ENCODE results near the gene CACNB1.
"Not testable (repeated sequence)": the region's sequence is repeated elsewhere in the genome, so short reads cannot be mapped to it uniquely, and the experiment has no call there.

Gene CACNB1

DNA sequence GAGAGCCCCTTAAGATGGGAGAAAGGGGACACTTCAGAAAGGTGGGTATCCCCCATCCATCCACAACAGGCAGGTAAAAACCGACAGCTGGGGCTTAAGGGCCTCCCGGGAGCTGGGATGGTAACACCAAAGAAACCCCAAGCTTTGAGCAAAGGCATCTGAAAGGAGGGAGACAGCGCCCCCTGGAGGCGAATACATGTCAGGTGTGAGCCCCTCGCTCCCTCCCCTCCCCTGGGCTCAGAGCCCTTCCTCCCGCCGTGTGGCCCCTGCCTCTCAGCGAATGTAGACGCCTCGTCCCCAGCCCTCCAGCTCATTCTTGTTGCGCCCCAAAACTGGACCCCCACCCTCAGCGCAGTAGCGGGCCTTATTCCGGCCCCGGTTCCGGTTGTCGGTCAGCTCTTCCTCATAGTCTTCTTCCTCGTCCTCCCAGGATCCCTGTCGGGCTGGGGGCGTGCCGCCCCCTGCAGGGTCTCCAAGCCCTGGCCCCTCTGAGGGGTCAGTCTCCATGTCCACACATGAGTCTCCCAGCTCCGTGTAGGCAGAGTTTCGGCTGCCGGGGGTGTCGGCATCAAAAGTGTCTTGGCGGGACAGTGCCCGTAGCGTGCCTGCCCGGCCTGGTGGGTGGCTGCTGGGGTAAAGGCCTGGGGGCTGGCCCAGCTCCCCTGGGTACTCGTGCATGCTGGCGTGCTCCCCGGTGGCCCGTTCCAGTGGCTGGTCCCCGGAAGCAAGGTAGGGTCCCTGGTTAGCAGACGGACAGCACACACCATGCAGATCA, 22.4 kb downstream of the CACNB1 start:
- no peak overlapping the region for H3K4me3 ChIP-seq (ENCODE audit: insufficient read depth, low read depth, low read length)
- peaks cover 3% of the 10 kb centered on the region for H3K4me1 ChIP-seq (ENCODE audit: control insufficient read depth, insufficient read depth, low read length)
- no peak overlapping the region for H3K27ac ChIP-seq (ENCODE audit: insufficient read depth, low read depth, low read length, poor library complexity, severe bottlenecking)
- no peaks in the 10 kb centered on the region for H3K9me3 ChIP-seq (ENCODE audit: control insufficient read depth, low read length)
- no peaks in the 10 kb centered on the region for H3K27me3 ChIP-seq (ENCODE audit: control insufficient read depth, insufficient read depth, low read length, poor library complexity, severe bottlenecking)
- WGBS, 2 experiments: 61 to 63% methylated on average over 35 of the region's 35 CpGs
- H3K36me3 ChIP-seq (ENCODE audit: control insufficient read depth, insufficient read depth, low read length): peaks cover 3% of the 10 kb centered on the region

DNA sequence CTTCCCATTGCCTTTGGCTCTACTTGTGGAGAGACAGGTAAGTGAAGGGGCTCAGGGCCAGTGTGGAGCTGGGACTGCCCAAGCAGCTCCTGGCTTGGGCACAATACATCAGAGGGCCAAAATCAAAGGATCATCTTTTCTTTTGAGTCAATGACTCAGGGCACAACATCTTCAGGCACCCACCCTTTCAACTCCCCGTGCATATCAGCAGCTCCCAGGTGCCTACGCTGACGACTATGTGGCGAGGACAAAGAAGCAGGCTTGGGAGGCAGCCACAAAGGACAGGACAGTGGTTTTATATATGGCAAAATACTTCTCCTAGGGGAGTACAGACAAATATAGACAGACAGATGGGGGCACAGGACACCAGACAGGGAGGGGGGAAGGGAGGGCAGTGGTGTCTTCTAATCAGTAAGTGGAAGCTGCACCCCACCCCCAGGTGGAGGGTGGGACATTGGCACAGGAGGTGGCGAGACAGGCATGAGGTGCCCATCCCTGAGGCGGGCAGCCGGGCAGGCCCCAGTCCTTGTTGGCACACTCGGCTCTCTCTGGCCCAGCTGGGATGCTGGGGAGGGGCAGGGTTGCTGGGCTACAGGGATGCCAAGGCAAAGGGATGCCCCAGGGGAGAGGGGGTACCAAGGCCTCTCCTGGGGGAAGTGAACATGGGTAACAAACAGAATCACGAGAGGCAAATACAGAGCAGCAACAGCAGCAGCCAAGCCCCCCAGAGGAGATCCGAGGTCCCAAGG, 23.8 kb downstream of the CACNB1 start:
- WGBS, 2 experiments: 81 to 88% methylated on average over 10 of the region's 10 CpGs

GRCh38 chr17:39173080-39173479, 24.4 kb downstream of the CACNB1 start:
- Histone ChIP-seq H3K4me3 (ENCODE audit: insufficient read depth, low read depth, low read length) (no peak overlapping the region), H3K4me1 (ENCODE audit: control insufficient read depth, insufficient read depth, low read length) (peaks cover 3% of the 10 kb centered on the region), H3K27me3 (ENCODE audit: control insufficient read depth, insufficient read depth, low read length, poor library complexity, severe bottlenecking) (no peaks in the 10 kb centered on the region), H3K27ac (ENCODE audit: insufficient read depth, low read depth, low read length, poor library complexity, severe bottlenecking) (no peak overlapping the region), H3K36me3 (ENCODE audit: control insufficient read depth, insufficient read depth, low read length) (peaks cover 2% of the 10 kb centered on the region), H3K9me3 (ENCODE audit: control insufficient read depth, low read length) (no peaks in the 10 kb centered on the region)
- WGBS, 2 experiments: 89 to 90% methylated on average over 5 of the region's 5 CpGs

More for the DNA sequence above, 23.8 kb downstream of the CACNB1 start:
- peaks cover 3% of the 10 kb centered on the region for H3K36me3 ChIP-seq (ENCODE audit: control insufficient read depth, insufficient read depth, low read length)
- no peaks in the 10 kb centered on the region for H3K27me3 ChIP-seq (ENCODE audit: control insufficient read depth, insufficient read depth, low read length, poor library complexity, severe bottlenecking)
- H3K27ac ChIP-seq (ENCODE audit: insufficient read depth, low read depth, low read length, poor library complexity, severe bottlenecking): no peak overlapping the region
- H3K4me3 ChIP-seq (ENCODE audit: insufficient read depth, low read depth, low read length): no peak overlapping the region
- H3K9me3 ChIP-seq (ENCODE audit: control insufficient read depth, low read length): no peaks in the 10 kb centered on the region
- H3K4me1 ChIP-seq (ENCODE audit: control insufficient read depth, insufficient read depth, low read length): peaks cover 3% of the 10 kb centered on the region

GRCh38 chr17:39171933-39172332, 25.5 kb downstream of the CACNB1 start:
- no peaks in the 10 kb centered on the region for H3K36me3 ChIP-seq (ENCODE audit: control insufficient read depth, insufficient read depth, low read length)
- peaks cover 5% of the 10 kb centered on the region for H3K4me1 ChIP-seq (ENCODE audit: control insufficient read depth, insufficient read depth, low read length)
- no peak overlapping the region for H3K4me3 ChIP-seq (ENCODE audit: insufficient read depth, low read depth, low read length)
- WGBS, 2 experiments: 90 to 92% methylated on average over 5 of the region's 5 CpGs
- H3K9me3 ChIP-seq (ENCODE audit: control insufficient read depth, low read length): no peaks in the 10 kb centered on the region
- H3K27ac ChIP-seq (ENCODE audit: insufficient read depth, low read depth, low read length, poor library complexity, severe bottlenecking): no peak overlapping the region
- H3K27me3 ChIP-seq (ENCODE audit: control insufficient read depth, insufficient read depth, low read length, poor library complexity, severe bottlenecking): peaks cover 5% of the 10 kb centered on the region

DNA sequence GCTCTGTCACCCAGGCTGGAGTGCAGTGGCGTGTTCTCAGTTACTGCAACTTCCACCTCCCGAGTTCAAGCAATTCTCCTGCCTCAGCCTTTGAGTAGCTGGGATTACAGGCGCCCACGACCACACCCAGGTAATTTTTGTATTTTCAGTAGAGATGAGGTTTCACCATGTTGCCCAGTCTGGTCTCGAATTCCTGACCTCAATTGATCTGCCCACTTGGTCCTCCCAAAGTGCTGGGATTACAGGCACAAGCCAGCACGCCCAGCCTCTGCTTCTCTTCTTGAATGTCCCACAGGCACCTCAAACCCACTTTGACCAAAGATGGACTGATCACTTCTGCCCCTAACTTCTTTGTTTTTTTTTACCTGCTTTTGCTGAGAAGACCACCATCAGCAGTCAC, 26.9 kb downstream of the CACNB1 start:
- Histone ChIP-seq H3K36me3 (ENCODE audit: control insufficient read depth, insufficient read depth, low read length) (no peaks in the 10 kb centered on the region), H3K9me3 (ENCODE audit: control insufficient read depth, low read length) (no peaks in the 10 kb centered on the region), H3K27ac (ENCODE audit: insufficient read depth, low read depth, low read length, poor library complexity, severe bottlenecking) (no peak overlapping the region), H3K4me1 (ENCODE audit: control insufficient read depth, insufficient read depth, low read length) (peaks cover 5% of the 10 kb centered on the region), H3K4me3 (ENCODE audit: insufficient read depth, low read depth, low read length) (no peak overlapping the region), H3K27me3 (ENCODE audit: control insufficient read depth, insufficient read depth, low read length, poor library complexity, severe bottlenecking) (peaks cover 18% of the 10 kb centered on the region)
- WGBS, 2 experiments: 88 to 91% methylated on average over 6 of the region's 6 CpGs

DNA sequence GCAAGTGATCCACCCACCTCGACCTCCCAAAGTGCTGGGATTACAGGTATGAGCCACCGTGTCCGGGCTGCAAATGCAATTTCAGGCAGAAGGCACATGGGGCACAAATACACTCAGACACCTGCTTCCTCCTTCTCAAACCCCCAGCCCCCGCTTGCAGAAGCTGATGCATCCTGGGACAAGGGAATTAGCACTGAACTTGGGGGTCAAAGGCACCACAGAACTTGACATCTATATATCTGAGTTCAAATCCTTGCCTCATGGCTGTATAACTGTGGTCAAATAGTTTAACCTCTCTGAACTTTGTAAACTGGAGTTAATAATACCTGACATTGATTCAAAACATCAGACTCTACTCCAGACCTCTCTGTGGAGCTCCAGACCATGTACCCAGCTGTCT, 27.4 kb downstream of the CACNB1 start:
- no peak overlapping the region for H3K27ac ChIP-seq (ENCODE audit: insufficient read depth, low read depth, low read length, poor library complexity, severe bottlenecking)
- no peaks in the 10 kb centered on the region for H3K9me3 ChIP-seq (ENCODE audit: control insufficient read depth, low read length)
- H3K4me1 ChIP-seq (ENCODE audit: control insufficient read depth, insufficient read depth, low read length): peaks cover 5% of the 10 kb centered on the region
- 88 to 91% methylated on average over 4 of the region's 4 CpGs for WGBS, 2 experiments
- peaks cover 23% of the 10 kb centered on the region for H3K27me3 ChIP-seq (ENCODE audit: control insufficient read depth, insufficient read depth, low read length, poor library complexity, severe bottlenecking)
- H3K36me3 ChIP-seq (ENCODE audit: control insufficient read depth, insufficient read depth, low read length): no peaks in the 10 kb centered on the region
- no peak overlapping the region for H3K4me3 ChIP-seq (ENCODE audit: insufficient read depth, low read depth, low read length)

- H3K27me3 ChIP-seq (ENCODE audit: control insufficient read depth, insufficient read depth, low read length, poor library complexity, severe bottlenecking): peaks cover 26% of the 10 kb centered on the region
- H3K9me3 ChIP-seq (ENCODE audit: control insufficient read depth, low read length): no peaks in the 10 kb centered on the region
- 84 to 93% methylated on average over 3 of the region's 3 CpGs for WGBS, 2 experiments
- no peak overlapping the region for H3K4me3 ChIP-seq (ENCODE audit: insufficient read depth, low read depth, low read length)
- H3K27ac ChIP-seq (ENCODE audit: insufficient read depth, low read depth, low read length, poor library complexity, severe bottlenecking): no peak overlapping the region
- H3K36me3 ChIP-seq (ENCODE audit: control insufficient read depth, insufficient read depth, low read length): no peaks in the 10 kb centered on the region
- peaks cover 5% of the 10 kb centered on the region for H3K4me1 ChIP-seq (ENCODE audit: control insufficient read depth, insufficient read depth, low read length)
These were observed 28.0 kb downstream of the CACNB1 start for GRCh38 chr17:39169518-39169917.

GRCh38 chr17:39169101-39169500, 28.4 kb downstream of the CACNB1 start:
- peaks cover 3% of the 10 kb centered on the region for H3K4me1 ChIP-seq (ENCODE audit: control insufficient read depth, insufficient read depth, low read length)
- no peaks in the 10 kb centered on the region for H3K36me3 ChIP-seq (ENCODE audit: control insufficient read depth, insufficient read depth, low read length)
- no peak overlapping the region for H3K27ac ChIP-seq (ENCODE audit: insufficient read depth, low read depth, low read length, poor library complexity, severe bottlenecking)
- no peaks in the 10 kb centered on the region for H3K9me3 ChIP-seq (ENCODE audit: control insufficient read depth, low read length)
- 93 to 97% methylated on average over 14 of the region's 14 CpGs for WGBS, 2 experiments
- H3K27me3 ChIP-seq (ENCODE audit: control insufficient read depth, insufficient read depth, low read length, poor library complexity, severe bottlenecking): peaks cover 26% of the 10 kb centered on the region
- H3K4me3 ChIP-seq (ENCODE audit: insufficient read depth, low read depth, low read length): no peak overlapping the region

- 94 to 95% methylated on average over 10 of the region's 10 CpGs for WGBS, 2 experiments
- H3K4me3 ChIP-seq (ENCODE audit: insufficient read depth, low read depth, low read length); H3K36me3 ChIP-seq (ENCODE audit: control insufficient read depth, insufficient read depth, low read length); H3K27ac ChIP-seq (ENCODE audit: insufficient read depth, low read depth, low read length, poor library complexity, severe bottlenecking); H3K9me3 ChIP-seq (ENCODE audit: control insufficient read depth, low read length); H3K4me1 ChIP-seq (ENCODE audit: control insufficient read depth, insufficient read depth, low read length): not testable (repeated sequence)
- peaks cover 26% of the 10 kb centered on the region for H3K27me3 ChIP-seq (ENCODE audit: control insufficient read depth, insufficient read depth, low read length, poor library complexity, severe bottlenecking)
These were observed 29.0 kb downstream of the CACNB1 start for GRCh38 chr17:39168503-39168902.

GRCh38 chr17:39167476-39167875, 30.0 kb downstream of the CACNB1 start:
- Histone ChIP-seq H3K27ac (ENCODE audit: insufficient read depth, low read depth, low read length, poor library complexity, severe bottlenecking) (no peak overlapping the region), H3K36me3 (ENCODE audit: control insufficient read depth, insufficient read depth, low read length) (no peaks in the 10 kb centered on the region), H3K27me3 (ENCODE audit: control insufficient read depth, insufficient read depth, low read length, poor library complexity, severe bottlenecking) (peaks cover 26% of the 10 kb centered on the region), H3K4me3 (ENCODE audit: insufficient read depth, low read depth, low read length) (no peak overlapping the region), H3K9me3 (ENCODE audit: control insufficient read depth, low read length) (no peaks in the 10 kb centered on the region), H3K4me1 (ENCODE audit: control insufficient read depth, insufficient read depth, low read length) (peaks cover 3% of the 10 kb centered on the region)
- WGBS, 2 experiments: 68 to 77% methylated on average over 2 of the region's 2 CpGs

Data from ectodermal cell (in vitro differentiated cells).